ENCODE data around the gene ZNF670. TPM values are rescaled to one million over a fixed set of nuclear protein-coding genes. Genes with fewer than 3 reads are reported as not detected.
A peak's percentile ranks its signal among the peaks of the same experiment; 100 is the strongest.

The ZNF670 gene
- total RNA-seq, 1 experiment from 2014 or later = 6.5 TPM

DNA sequence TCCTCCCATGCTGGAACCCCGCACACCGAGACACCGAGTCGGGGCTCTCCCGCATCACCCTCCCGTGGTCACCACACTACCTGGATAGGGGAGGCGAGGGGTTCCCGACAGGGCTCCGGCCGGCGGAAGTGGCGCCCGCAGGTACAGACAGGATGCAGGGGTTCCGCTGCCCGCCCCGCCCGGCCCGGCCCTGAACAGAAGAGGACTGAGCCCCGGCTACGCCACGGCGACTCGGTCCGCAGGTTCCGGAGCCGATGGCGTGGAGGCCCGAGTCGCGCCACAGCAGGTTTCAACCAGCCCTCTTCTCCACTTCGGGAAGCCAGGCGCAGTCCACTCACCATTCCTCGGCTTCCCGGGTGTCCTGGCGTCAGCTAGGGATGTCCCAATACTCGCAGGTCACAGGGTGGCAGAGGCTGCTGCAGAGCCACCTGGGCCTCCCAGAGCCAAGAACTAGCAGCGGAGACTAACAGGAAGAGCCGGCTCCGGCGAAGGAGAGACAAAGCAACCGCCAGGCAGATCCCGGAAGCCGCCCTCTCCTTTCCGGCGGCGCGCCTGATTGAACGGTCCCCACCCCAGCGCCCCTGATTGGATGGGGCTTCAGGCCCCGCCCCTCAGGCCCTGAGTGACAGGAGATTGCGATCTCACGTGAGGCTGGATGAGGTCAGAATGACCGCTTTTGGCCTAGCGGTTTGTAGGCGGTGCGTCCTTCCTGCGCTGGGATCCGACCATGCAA, 25.4 kb upstream of the ZNF670 start, which contains the start of gene ZNF669:
Gene ZNF669, minus strand, starts transcription at position 498 of the 733 bp plus-strand sequence. Its CDS starts 157 bp downstream, at position 341.
- DNase-seq (ENCODE audit: low read depth) = peak; percentile 96

DNA sequence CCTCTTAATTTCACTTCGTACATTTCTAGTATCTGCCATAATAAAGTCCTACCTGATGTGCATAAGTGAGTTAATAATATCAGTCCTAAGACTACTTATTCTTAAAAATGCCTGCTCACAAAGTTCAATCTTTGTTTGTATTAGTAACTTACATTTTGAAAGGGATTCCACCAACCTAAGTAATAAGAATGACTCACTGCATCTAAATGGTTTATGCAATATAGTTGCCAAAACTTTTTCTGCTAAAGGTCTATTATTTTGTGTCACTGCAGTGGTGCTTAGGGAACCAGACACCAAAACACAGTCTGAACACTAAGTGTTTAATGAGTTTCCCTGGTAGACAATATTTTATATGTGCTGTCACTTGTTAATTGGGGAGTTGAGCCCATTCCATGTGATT, 23.8 kb upstream of the ZNF670 start:
- DNase-seq (ENCODE audit: low read depth) = no peak

DNA sequence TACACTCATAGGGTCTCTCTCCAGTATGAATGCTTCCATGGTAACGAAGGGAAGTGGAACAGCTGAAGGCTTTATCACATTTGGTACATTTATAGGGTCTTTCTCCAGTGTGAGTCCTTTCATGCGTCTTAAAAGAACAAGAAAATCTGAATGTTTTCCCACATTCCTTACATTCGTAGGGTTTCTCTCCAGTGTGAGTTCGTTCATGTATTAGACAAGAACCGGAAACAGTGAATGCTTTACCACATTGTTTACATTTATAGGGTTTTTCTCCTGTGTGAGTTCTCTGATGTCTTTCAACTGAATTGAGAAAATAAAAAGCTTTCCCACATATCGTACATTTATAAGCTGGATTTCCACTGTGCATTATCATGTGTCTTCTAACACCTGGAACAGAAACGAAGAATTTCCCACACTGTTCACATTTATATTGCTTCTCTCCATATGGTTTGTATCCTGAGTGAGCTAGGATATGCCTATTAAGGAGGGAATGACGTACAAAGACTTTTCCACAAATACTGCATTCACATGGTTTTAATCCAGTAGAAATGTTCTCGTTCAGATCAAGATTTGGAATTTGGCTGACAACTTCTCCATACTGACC, 22.2 kb upstream of the ZNF670 start:
- DNase-seq (ENCODE audit: low read depth) = no peak

DNA sequence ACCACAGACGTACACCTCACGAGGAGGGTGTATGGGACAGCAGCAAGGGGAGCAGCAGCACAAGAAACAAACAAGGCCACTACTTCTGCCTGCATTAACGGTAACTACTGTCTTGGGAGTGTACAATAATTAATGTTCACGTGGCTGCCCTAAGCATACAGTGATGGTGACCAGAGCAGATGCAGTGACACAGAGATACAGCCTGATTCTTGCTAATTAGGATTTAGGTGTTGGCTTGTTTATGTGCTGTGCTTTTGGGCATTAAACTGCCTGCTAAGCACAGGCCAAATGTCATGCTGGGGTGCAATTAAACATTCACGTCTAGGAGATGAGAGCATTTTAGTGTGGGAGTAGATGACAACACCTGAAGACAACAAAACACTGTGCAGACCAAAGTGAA, 18.3 kb upstream of the ZNF670 start:
- no peak for DNase-seq (ENCODE audit: low read depth)

DNA sequence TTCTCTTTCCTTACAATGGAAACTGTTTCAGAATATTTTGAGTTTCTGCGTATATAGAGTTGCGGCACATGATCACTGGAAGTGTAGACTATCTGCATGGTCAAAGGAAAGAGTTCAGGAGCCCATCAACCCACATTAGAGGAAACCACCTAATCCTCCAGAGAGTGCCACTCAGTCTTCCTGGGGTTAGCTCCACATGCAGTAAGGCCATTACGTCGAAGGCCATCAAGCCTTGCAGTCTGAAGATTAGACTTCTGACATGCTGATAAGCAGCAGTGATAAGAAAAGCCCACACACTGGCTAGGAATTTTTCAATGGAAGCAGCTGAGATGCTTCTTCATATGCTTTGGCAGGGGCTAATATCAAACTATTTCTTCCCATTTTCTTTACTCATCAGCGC, 17.9 kb upstream of the ZNF670 start:
- DNase-seq (ENCODE audit: low read depth) = no peak

DNA sequence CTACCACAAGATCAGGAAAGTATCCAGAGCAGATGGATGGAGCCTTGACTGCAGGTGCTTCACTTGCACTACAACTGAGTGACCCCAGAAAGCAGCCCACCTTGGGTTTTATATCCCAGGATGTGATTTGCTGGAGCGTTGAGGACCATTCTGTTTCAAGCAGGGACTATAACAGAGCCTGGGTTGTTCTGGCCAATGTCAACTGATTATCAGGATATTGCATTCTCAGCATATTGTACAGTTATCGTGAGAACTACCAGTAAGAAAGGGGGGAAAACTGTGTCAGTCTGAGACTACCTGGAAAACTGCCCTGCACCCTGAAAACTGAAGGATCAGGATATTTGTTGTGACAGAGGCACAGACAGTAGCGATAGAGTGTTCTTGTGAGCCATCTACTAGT, 17.5 kb upstream of the ZNF670 start:
- no peak for DNase-seq (ENCODE audit: low read depth)

DNA sequence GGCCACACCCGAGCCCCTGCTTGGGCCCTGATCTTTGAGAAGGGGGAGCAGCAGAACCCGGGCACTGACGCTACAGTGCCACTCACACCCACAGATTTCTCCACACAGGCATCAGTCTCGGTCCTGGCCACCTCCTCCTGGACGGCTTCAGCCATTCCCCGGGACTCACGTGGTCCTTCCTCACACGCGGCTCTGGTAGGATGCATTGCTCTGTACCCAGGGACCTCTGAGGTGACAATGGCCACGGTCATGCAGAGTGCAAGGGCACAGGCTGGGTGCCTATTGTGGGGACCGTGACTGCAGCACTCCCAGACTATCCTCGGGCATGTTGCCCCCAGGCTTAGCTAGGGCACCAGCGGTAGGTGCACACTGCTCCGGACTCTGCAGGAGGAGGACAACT, 11.8 kb upstream of the ZNF670 start:
- no peak for DNase-seq (ENCODE audit: low read depth)

DNA sequence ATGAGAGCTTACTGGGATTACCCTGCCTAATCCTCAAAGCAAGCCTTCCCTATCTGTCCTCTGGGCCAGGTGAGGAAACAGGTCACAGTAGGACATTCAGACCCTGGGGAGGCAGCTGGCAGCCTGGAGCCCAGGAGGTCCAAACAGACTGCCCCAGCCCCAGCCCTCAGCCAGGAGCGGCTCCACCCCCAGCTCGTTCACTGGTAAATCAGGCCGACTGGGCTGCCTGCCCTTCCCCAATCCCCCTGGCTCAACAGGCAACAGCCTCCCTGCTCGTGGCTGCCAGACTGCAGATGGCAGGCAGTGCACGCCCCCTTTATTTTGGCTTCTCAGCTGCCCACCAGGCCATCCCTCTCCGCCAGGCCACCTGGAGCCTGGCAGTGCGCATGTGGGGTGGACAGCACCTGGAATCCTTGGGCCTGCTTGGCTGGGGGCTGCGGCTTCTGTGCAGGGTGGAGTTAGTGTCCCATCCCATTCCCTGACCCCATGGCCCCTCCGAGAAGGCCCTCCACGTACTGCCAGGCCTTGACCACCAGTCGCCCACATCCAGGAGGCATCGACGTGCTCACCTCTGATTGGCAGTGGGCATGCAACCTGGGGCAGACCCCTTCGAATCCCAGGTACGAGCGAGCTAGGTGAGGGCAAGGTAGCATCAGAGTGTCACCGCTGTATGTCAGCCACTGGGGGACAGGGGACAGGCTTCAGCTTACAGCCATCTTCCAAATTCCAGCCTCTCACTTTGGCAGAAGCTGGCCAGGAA, 11.2 kb upstream of the ZNF670 start:
- DNase-seq (ENCODE audit: low read depth) = no peak

DNA sequence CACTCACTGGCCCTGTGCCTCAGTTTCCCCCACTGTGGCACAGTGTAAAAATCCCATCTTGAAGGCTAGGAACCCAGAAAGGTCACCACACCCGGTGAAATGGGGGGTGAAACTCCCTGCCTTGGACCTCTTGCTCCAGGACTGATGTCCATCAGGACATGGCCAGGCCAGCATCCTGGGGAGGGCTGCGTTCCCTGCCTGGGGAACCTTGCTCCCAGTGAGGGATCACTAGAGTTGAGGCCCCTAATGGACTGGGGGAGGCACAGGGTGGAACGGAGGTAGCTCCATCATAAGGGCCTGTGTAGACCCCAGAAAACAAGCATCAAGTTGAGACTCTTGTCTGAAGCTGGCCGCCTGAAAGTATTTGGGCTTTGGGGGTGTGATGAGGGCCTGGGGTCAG, 10.4 kb upstream of the ZNF670 start:
- DNase-seq (ENCODE audit: low read depth) = no peak

DNA sequence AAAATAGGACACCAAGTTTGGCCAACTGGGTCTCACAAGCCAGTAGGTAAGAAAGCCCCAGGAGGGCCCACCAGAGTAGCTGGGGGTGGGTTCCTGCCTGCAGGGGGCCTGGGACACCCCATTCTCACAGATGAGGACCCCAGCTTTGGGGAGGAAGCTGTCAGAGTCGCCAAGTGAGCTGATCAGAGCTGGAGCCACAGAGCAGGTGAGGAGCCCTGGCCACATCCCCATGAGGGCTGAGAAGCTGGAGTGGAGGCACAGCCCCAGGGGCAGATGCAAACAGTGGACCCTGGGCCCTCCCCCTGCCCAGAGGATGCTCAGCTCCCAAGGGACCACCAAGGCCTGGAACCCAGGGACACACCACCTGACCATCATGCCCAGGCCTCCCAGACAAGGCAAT, 8.6 kb upstream of the ZNF670 start:
- no peak for DNase-seq (ENCODE audit: low read depth)

DNA sequence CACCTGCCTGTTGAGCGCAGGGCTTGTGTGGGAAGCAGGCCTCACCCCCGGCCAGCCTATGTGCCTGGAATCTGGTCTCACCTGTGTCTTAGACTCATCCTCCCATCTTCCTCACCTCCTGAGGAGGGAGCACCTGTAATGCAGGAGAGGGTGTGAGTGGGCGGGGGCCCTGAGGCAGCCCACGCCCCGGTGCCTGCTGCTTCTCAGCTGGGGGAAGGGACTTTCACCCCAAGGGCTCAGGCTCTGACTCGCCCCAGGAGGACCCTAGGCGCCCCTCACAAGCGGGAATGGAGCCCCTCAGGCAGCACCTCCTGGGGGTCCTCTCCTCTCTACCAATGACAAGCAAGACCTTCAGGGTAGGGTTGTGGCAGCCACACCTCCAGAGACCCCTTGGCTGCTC, 6.7 kb upstream of the ZNF670 start:
- no peak for DNase-seq (ENCODE audit: low read depth)

DNA sequence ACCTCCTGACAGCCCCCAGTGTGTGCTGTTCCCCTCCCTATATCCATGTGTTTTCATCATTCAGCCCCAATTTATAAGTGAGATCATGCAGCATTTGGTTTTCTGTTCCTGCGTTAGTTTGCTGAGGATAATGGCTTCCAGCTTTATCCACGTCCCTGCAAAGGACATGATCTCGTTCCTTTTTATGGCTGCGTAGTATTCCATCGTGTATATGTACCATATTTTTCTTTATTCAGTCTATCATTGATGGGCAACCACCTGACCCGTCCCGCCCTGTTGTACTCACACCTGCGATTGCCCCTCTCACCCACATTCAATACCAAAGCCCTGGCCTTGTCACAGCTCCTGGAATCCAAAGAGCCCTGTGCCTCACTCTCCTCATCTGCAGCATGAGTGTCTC, 6.2 kb upstream of the ZNF670 start:
- no peak for DNase-seq (ENCODE audit: low read depth)

DNA sequence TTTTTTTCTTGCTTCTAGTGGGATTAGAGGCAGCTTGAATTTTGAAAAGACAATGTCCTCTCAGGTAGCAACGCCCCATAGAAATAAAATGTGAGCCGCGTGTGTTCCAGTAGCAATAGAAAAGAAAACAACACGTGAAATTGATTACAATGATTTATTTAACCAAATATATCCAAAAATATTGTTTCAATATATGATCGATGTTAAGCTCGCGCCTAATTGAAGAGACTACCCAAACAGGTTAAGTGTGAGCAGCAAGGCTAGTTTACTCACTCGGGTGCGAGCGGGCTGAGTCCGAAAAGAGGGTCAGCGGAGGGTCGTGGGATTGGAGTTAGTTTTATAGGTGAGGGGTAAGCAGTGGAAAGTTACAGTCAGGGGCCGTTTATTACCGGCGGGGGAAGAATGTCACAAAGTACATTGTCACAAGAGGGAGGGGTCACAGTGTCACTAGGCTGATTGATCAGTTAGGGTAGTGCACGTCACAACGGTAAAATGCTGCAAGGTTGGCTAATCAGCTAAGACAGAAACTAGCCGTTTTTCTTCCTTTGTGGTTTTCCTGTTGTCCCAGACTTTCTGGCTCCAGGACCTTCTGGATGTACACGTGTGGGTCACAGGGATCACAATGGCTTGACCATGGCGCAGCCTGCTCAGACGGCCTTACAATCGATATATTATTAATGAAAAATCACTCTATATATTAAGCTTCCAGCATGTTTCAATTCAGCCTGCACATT, 697 bp upstream of the ZNF670 start:
- no peak for DNase-seq (ENCODE audit: low read depth)

DNA sequence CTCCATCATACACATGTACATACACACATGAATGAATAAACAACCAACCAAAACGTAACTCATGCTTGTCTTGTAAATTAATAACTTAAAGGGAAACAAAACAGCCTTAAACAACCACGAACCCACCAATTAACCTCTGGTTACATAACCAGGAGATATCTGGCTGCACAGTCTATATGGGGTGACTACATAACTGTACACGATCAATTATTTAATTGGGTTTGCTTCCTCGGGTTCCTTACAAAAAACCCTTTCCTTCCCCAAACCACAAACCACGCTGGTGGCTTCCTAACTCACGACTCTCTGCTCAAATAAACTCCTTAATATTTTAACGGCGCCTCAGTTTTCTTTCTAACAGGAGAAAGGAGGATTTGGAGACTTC, 744 bp downstream of the ZNF670 start:
- no peak for DNase-seq (ENCODE audit: low read depth)

DNA sequence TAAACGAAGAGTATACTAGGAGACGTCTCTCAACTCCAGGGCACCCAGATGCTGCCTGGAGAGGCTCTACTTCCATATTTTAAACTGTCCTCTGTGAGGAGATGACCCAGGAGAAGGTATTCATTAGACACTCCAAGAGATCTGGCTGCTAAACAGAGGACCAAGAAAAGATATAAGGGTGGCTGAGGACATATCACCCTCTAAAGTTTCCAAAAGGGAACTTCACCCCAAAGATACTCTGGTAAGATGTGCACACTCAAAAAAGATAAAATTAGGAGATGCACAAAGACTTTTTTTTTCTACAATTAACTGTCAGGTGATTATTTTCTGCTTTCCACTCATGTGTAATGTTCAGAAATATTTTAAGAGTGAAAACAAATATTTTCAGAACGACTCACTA, 1.4 kb downstream of the ZNF670 start:
- peak; percentile 27 for DNase-seq (ENCODE audit: low read depth)

DNA sequence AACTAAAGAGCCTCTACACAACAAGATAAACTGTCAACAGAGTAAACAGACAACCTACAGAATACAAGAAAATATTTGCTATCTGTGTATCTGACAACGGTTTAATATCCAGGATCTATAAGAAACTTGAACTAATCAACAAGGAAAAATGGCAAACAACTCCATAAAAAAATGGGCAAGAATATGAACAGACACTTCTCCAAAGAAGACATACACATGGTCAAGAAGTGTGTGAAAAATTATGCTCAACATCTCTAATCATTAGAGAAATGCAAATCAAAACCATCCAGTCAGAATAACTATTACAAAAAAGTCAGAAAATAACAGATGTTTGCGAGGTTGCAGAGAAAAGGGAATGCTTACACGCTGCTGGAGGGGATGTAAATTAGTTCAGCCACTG, 8.0 kb downstream of the ZNF670 start:
- no peak for DNase-seq (ENCODE audit: low read depth)

DNA sequence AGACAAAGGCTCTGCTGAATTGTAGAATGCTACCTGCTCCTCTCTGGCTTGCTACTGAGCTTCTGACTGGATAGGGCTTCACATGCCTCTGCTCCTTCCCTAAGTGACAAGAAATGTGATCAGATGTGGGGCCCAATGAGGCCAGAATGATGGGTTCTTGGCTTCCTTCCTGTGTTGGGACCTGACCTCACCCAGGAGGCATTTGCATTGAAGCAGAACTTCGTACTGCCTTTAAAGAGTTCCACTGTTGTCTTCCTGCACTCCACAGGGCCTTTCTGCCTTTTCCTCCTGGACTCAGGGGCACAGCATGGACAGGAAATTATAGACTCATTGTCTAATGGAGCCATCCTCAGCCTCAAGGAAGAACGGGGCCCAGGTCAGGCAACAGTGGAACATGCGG, 14.3 kb downstream of the ZNF670 start:
- no peak for DNase-seq (ENCODE audit: low read depth)

DNA sequence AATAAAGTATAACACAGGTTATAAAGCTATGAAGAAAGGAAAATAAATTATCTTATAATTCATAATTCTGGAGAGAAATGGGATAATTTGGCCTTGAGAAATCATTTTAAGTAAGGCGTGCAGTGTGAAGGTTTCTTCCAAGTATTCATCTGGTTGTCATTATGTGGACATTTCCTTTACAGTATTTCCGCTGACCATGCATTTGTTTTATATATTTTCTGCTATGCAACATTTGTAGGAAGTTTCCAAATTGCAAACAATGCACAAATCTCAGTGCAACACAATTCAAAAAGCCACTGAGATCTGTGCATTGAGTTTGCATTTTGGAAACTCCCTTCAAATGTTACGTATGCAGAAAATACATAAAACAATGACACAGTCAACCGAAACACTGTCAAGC, 17.8 kb downstream of the ZNF670 start:
- no peak for DNase-seq (ENCODE audit: low read depth)

DNA sequence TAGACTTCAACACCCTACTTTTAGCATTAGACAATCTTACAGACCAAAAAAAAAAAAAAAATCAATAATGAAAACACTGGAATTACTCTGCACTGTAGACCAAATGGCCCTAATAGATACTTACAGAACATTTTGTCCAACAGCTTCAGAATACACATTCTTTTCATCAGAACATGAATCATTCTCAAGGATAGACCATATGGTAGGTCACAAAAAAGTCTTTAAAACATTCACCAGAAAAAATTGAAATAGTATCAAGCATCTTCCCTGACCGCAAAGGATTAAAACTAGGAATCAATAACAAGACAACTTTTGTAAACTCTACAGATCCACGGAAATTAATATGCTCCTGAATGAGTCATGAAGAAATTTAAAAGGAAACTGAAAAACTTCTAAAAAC, 22.5 kb downstream of the ZNF670 start:
- peak; percentile 66 for DNase-seq (ENCODE audit: low read depth)

DNA sequence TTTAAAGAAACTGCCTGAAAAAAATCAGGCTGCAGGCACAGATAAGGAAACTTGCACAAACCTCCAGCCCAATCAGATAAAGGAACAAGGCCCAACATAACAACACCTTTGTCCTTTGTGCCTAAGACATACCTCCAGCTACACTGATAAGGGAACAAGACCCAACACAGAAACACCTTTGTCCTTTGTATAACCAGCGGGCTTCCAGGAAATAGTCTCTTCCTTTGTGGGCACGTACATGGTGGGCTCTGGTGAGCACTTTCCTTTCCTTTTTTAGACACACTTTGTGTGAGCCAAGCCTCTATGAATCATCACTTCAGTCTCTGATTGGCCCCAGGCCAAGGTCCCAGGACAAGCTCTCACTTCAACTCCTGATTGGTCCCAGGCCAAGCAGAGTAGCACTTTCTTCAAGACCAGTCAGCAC, 23.6 kb downstream of the ZNF670 start:
- peak; percentile 43 for DNase-seq (ENCODE audit: low read depth)

DNA sequence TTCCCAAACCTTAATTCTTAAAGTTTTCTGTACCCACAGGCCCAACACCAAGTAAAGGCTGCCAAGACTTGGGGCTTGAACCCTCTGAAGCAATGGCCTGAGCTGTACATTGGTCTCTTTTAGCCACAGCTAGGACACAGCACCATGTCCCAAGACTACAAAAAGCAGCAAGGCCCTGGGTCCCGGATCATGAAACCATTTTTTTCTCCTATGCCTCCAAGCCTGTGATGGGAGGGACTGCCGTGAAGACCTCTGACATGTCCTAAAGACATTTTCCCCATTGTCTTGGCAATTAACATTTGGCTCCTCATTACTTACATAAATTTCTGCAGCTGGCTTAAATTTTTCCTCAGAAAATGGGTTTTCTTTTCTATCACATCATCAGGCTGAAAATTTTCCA, 30.9 kb downstream of the ZNF670 start:
- no peak for DNase-seq (ENCODE audit: low read depth)

DNA sequence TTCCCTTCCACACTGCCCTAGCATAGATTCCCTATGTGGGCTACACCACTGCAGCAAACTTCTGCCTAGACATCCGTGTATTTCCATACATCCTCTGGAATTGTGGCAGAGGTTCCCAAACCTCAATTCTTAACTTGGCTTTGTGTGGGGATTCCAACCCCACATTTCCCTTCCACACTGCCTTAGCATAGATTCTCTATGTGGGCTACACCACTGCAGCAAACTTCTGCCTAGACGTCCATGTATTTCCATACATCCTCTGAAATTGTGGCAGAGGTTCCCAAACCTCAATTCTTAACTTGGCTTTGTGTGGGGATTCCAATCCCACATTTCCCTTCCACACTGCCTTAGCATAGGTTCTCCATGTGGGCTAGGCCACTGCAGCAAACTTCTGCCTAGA, 31.4 kb downstream of the ZNF670 start:
- no peak for DNase-seq (ENCODE audit: low read depth)
